C4-2B (cell line): ENCODE measurements around the gene SLC48A1.
"Not testable (repeated sequence)": the region's sequence is repeated elsewhere in the genome, so short reads cannot be mapped to it uniquely, and the experiment has no call there.

Source experiments
- H3K27ac ChIP-seq: fragments of 450-650 bp; 2 replicates; pipeline ENCODE4 v1.5.1; 2017
- ZFX ChIP-seq: fragments of 450-650 bp; IDR thresholded peaks from 2 replicates; pipeline ENCODE4 v1.6.1; 2017
- TF ChIP-seq, protein P1 (sequence below): fragments of 450-650 bp; conservative IDR thresholded peaks from 2 replicates; pipeline ENCODE4 v1.5.1; 2017; ENCODE audit warnings: mild to moderate bottlenecking

SLC48A1 gene

DNA sequence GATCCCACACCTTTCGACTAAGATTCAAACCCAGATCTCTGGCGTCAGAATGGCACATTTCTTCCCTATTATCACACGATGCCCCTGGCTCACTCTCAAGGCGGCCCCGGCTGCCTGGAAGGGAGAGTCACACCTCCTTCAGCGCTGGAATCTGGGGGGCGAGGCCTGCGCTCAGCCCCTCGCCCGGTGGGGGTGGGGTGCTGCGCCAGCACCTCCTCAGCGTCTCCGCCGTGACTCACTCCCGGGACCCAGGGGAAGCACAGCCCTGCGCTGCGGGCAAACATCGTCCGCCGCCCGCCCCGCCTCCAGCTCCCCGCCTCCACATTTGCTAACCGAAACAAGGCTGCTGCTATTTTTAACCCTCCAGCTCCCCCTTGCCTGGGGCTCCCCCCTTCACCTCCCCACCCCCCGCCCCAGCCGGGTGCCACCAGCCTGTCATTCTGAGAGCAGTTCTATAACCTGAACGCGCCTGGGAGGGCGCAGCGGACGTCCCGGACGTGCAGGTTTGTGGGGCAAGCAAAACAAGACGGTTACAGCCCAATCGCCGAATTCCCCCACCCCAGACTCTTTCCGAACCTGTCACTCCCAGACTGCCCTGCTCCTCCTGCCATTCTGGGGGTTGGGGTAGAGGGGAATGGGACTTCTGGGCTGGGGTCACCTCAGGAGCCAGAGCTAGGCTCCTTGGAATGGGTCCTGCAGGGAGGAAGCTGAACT lies 39.9 kb downstream of the SLC48A1 start:
- no peak for TF ChIP-seq ZFX
- TF ChIP-seq, protein P1, sequence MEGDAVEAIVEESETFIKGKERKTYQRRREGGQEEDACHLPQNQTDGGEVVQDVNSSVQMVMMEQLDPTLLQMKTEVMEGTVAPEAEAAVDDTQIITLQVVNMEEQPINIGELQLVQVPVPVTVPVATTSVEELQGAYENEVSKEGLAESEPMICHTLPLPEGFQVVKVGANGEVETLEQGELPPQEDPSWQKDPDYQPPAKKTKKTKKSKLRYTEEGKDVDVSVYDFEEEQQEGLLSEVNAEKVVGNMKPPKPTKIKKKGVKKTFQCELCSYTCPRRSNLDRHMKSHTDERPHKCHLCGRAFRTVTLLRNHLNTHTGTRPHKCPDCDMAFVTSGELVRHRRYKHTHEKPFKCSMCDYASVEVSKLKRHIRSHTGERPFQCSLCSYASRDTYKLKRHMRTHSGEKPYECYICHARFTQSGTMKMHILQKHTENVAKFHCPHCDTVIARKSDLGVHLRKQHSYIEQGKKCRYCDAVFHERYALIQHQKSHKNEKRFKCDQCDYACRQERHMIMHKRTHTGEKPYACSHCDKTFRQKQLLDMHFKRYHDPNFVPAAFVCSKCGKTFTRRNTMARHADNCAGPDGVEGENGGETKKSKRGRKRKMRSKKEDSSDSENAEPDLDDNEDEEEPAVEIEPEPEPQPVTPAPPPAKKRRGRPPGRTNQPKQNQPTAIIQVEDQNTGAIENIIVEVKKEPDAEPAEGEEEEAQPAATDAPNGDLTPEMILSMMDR = no peak
- no peak overlapping the region for H3K27ac ChIP-seq

DNA sequence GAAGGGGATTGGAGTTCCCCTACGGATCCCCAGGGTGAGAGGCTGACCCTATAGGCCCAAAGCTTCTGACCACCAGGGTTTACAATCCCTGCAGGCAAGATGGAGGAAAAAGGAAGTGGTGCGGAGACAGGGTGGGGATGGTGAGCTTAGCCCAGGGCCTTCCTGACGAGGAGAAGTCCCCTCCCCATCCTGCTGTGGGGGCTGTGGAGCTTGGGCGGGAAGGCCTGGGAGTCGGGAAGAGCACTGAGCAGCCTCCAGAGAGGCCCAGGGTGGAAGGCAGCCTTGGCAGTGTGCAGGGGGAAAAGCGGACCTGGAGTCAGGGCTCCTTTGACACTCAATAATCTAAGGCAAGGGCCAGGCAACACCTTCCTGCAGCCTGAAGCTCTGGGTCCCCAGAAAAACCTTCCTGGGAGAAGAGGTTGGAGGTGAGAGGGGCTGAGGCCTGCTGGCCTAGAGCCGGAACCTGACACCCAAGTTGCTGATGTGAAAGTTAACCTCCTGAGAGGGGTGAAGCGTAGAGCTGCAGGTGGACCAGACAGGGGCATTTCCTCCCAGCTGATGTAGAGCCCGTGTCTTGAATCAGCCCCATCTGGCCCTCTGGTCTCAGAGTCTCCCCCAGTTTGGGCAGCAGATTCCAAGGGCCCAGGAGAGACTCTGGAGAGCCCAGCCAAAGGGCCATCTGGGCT lies 40.6 kb downstream of the SLC48A1 start:
- TF ChIP-seq, protein P1 = no peak
- TF ChIP-seq ZFX = no peak
- H3K27ac ChIP-seq = no peak overlapping the region

DNA sequence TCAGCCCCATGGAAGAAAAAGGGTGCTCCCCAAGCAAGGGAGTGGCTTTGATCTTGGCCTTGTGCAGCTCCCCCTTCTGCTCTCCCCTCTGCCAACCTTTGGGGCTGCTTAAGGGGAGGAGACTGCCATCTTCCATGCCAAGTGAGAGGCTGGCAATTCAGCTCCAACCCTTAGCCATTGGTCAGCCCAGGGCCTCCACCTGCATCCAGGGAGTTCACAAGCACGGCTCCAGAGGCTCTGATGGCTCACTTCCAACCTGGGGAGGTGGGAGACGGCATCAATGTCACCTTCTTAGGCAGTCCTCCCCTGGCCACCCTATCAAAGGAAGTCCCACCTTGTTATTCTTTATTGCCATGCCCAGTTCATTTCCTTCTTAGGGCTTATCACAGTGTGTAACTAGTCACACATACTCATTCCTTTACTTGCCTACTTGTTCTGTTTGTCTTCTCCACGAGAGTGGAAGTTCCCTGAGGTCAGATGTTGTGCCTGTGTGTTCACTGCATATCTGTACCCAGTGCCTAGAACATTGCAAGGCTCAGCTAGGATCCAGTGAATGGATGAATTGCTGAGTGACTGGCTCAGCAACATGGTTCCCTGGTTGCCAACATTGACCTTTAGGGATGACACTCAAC lies 41.6 kb downstream of the SLC48A1 start:
- TF ChIP-seq ZFX = no peak
- TF ChIP-seq, protein P1 = no peak
- H3K27ac ChIP-seq = no peak overlapping the region

DNA sequence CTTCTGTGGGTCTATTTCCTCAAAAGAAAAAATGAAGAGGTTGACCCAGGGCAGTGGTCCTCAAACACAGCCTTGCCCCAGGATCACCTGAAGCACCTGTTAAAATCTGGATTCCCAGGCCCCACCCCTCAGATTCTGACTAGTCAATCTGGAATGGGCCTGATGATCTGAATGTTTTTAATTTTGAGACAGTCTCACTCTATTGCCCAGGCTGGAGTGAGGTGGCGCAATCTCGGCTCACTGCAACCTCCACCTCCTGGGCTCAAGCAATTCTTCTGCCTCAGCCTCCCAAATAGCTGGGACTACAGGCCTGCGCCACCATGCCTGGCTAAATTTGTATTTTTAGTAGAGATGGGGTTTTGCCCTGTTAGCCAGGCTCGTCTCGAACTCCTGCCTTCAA lies 42.4 kb downstream of the SLC48A1 start:
- not testable (repeated sequence) for H3K27ac ChIP-seq

DNA sequence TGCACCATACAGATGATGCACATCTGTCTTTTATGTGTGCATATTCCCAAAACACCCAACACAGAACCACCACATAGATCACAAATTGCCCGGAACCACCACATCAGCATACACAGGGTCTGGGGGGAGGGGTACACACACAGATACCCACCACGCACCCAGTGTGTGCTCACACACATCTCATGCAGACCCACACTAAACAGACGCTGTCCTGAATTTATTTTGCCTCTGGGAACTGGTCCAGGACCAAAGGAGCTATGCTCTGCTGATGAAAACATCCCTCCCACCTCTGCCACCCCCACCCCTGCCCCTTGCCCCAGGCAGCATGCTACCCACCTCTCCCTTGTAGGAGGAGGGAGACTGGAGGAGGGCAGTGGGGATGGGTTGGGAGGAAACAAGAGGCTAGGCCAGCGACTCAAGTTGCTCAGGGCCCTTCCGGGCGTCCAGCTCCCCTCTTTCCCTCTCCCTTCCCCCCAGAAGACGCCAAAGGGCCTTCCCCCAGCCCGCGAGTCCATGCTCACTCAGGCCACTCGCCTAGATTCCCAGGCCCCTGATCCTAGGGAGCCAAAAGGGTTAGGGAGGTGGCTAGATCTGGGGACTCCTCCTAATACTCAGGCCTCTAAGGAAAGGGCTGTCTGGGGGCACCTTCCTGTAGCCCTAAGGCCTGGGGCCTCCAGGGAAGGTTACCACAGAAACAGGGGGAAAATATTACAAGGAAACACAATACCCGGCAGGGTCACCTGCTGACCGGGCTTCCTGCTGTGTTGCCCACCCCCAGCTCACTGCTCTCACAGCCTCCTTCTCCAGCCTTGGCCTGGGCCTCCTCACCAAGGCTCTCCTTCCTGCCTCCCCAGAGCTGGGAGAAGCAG lies 43.6 kb downstream of the SLC48A1 start:
- no peak overlapping the region for H3K27ac ChIP-seq
- TF ChIP-seq ZFX = no peak
- TF ChIP-seq, protein P1 = no peak

DNA sequence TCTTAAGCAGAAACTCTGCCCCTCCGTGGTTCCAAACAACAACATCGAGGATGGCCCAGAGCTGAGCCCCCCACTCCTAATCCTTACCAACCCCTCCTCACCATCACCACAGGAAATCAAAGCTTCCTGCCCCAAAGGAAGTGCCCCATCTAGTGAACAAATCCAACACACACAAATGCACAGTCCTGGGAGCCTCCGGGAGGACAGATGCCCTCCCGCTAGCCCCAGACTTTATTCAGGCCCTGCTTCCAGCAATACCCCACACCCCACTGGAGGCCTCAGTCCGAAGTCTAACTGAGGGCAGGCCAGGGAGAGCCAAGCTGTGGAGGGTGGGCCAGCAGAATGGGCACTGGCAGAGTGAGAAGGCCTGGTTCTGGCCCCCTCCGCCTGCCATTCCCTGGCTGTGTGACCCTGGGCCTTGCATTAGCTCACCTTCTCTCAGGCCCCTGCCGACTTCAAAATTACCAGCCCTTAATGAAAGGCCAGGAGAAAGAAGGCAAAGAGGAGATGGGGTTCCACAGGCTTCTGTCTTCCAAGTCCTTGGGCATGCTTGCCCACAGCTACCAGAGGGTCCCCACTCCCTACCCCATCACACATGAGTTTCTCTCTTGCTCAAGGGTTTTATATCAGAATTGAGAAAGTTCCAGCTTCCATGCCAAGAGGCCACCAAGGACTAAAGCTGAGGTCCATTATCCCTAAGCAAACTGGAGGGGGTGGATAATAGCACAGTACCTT lies 44.4 kb downstream of the SLC48A1 start:
- TF ChIP-seq, protein P1 = no peak
- TF ChIP-seq ZFX = no peak

DNA sequence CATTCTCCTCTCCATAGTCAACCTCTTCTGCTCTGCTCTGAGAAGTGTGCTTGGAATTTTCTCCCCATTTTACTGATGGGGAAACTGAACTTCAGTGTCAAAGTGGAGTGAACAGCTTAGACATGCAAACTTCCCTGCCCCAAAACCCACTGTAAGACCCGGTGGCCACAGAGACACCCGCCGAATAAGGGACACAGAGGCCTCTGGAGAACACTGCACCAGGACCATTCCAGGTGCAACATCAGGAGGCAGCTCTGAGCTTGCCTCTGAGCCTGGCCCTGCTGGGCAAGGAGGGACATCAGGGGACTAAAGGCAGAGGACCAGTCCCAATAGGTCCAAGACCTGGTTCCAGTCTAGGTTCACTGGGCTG lies 45.0 kb downstream of the SLC48A1 start:
- TF ChIP-seq, protein P1 = no peak
- no peak for TF ChIP-seq ZFX
- H3K27ac ChIP-seq = no peak overlapping the region

More for the DNA sequence above, 44.4 kb downstream of the SLC48A1 start:
- no peak overlapping the region for H3K27ac ChIP-seq
